Panc1 (cell line): ENCODE data around the gene TUBB2B. TPM values are rescaled to one million over a fixed set of nuclear protein-coding genes. Genes with fewer than 3 reads are reported as not detected.

Experiments
- ATAC-seq: fragments of 200-7000 bp; cut with Tn5 transposase; 2 replicates; pipeline ENCODE4 v1.9.1; 2020; ENCODE audit warnings: mild to moderate bottlenecking, moderate library complexity
- BruUV-seq: library from RNA; stranded (reverse); fragments of 400-500 nt; replicated peaks from 2 replicates; lab custom pipeline; 2021; lab: Mats Ljungman, UMichigan
- CTCF ChIA-PET: fragments of 300-600 bp; sonication (Branson Sonifier 250); formaldehyde crosslinking; loops from one replicate; lab custom pipeline; 2022; ENCODE audit warnings: antibody characterized with exemption; lab: Charles Lee
- POLR2A ChIA-PET: fragments of 300-600 bp; sonication (Branson Sonifier 250); formaldehyde crosslinking; loops from one replicate; lab custom pipeline; 2022; ENCODE audit warnings: antibody characterized with exemption; lab: Charles Lee
- DNase-seq: peaks from one replicate; pipeline ENCODE4 v3.0.0-alpha.2; 2010; ENCODE audit warnings: low read depth, low spot score
- H3K27ac ChIP-seq: 2 replicates; pipeline ENCODE4 v1.5.1; 2011; ENCODE audit warnings: mild to moderate bottlenecking, low read length, inconsistent platforms
- H3K27me3 ChIP-seq: fragments of 200-500 bp; sonication (Bioruptor generic); 2 replicates; pipeline ENCODE4 v1.6.0; 2014; ENCODE audit warnings: low read length, inconsistent platforms; ENCODE audit not compliant: control insufficient read depth, insufficient read depth
- H3K36me3 ChIP-seq: fragments of 200-500 bp; sonication (Bioruptor generic); 2 replicates; pipeline ENCODE4 v1.5.1; 2014; ENCODE audit warnings: inconsistent platforms, mild to moderate bottlenecking, low read length, moderate library complexity; ENCODE audit not compliant: control insufficient read depth, insufficient read depth
- H3K4me1 ChIP-seq: 2 replicates; pipeline ENCODE4 v1.5.1; 2011; ENCODE audit warnings: inconsistent platforms, mild to moderate bottlenecking, low read length, moderate library complexity; ENCODE audit not compliant: control insufficient read depth, insufficient read depth
- H3K4me3 ChIP-seq, 2 experiments: 2 replicates each; pipeline ENCODE4 v1.5.1; 2011 to 2012; ENCODE audit warnings: low read depth in 2 of 2, low read length in 2 of 2, mild to moderate bottlenecking in 2 of 2, inconsistent platforms in 1 of 2, moderate library complexity in 1 of 2
- H3K9me3 ChIP-seq: fragments of 200-500 bp; sonication (Bioruptor generic); 2 replicates; pipeline ENCODE4 v1.5.1; 2014; ENCODE audit warnings: low read depth, mild to moderate bottlenecking, inconsistent platforms, low read length, moderate library complexity; ENCODE audit not compliant: control insufficient read depth, insufficient read depth
- POLR2AphosphoS5 ChIP-seq: IDR thresholded peaks from 2 replicates; pipeline ENCODE4 v1.6.1; 2012; ENCODE audit warnings: mild to moderate bottlenecking, low read depth, low read length, moderate library complexity
- SIN3A ChIP-seq: IDR thresholded peaks from 2 replicates; pipeline ENCODE4 v1.6.1; 2012; ENCODE audit warnings: low read depth, mild to moderate bottlenecking, low read length, moderate library complexity, borderline replicate concordance; ENCODE audit not compliant: insufficient read depth
- TCF7L2 ChIP-seq: IDR thresholded peaks from 2 replicates; pipeline ENCODE4 v1.6.1; 2011; ENCODE audit warnings: mild to moderate bottlenecking, low read depth, low read length, inconsistent platforms
- in situ Hi-C: cut with HindIII; loops from 2 replicates; pipeline ENCODE4 v1.10.0; 2016; ENCODE audit warnings: low sequenced_read_pairs, low pct_unique_long_range_greater_than_20kb
- intact Hi-C: fragments of 100-400 bp; cut with micrococcal nuclease; formaldehyde crosslinking; loops from one replicate; pipeline ENCODE4 v1.10.0; 2022; ENCODE audit not compliant: unreplicated experiment
- total RNA-seq: library from RNA; stranded (reverse); gene quantifications from one replicate; pipeline ENCODE4 v1.2.1, GENCODE V29; 2021; ENCODE audit not compliant: unreplicated experiment
- TF ChIP-seq, protein P1 (sequence below), 2 experiments: IDR thresholded peaks; 2 replicates each; pipeline ENCODE4 v1.6.1; 2011 to 2012; ENCODE audit warnings: low read depth in 2 of 2, control low read depth in 1 of 2, low read length in 1 of 2, mild to moderate bottlenecking in 1 of 2, moderate library complexity in 1 of 2; ENCODE audit not compliant: insufficient read depth in 1 of 2
- TF ChIP-seq, protein P2 (sequence below): fragments of 450-650 bp; IDR thresholded peaks from 2 replicates; pipeline ENCODE4 v1.5.1; 2017; ENCODE audit warnings: mild to moderate bottlenecking

TUBB2B gene
- total RNA-seq, 1 experiment from 2014 or later = 22.7 TPM

DNA sequence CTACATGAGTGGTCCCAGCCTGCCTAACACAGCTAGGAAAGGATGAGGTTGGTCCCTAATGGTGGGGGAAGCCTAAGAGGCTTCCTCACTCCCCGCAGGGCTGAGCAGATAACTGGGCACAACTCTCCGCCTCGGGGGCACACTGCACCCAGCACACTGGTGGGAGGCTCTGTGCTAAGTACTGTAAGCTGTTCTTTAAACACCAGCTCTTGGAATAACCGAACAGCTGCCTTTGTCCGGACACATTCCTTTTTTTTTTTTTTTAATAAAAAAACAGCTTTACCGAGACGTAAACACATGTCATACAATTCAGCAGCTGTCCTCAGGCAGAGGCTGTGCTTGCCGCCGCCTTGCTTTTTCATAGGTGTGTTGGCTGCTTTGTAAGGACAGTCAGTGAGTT is 38.2 kb upstream of the TUBB2B start:
- ATAC-seq = no peak
- Histone ChIP-seq H3K36me3 (no peaks in the 10 kb centered on the region), H3K4me3 (no peak overlapping the region), H3K27ac (no peak overlapping the region), H3K4me1 (peaks cover 7% of the 10 kb centered on the region), H3K9me3 (no peaks in the 10 kb centered on the region), H3K27me3 (no peaks in the 10 kb centered on the region)
- no peak for DNase-seq
- CTCF ChIA-PET = interaction anchor here (0.6 kb wide), 1 partner anchor 25 kb away, joined by 6 read pairs; no protein-coding TSS in a partner anchor
- no TSS peak for BruUV-seq
- in situ Hi-C loops = no loop called here
- TF ChIP-seq SIN3A (no peak), POLR2AphosphoS5 (no peak), TCF7L2 (no peak)
- TF ChIP-seq, protein P1, sequence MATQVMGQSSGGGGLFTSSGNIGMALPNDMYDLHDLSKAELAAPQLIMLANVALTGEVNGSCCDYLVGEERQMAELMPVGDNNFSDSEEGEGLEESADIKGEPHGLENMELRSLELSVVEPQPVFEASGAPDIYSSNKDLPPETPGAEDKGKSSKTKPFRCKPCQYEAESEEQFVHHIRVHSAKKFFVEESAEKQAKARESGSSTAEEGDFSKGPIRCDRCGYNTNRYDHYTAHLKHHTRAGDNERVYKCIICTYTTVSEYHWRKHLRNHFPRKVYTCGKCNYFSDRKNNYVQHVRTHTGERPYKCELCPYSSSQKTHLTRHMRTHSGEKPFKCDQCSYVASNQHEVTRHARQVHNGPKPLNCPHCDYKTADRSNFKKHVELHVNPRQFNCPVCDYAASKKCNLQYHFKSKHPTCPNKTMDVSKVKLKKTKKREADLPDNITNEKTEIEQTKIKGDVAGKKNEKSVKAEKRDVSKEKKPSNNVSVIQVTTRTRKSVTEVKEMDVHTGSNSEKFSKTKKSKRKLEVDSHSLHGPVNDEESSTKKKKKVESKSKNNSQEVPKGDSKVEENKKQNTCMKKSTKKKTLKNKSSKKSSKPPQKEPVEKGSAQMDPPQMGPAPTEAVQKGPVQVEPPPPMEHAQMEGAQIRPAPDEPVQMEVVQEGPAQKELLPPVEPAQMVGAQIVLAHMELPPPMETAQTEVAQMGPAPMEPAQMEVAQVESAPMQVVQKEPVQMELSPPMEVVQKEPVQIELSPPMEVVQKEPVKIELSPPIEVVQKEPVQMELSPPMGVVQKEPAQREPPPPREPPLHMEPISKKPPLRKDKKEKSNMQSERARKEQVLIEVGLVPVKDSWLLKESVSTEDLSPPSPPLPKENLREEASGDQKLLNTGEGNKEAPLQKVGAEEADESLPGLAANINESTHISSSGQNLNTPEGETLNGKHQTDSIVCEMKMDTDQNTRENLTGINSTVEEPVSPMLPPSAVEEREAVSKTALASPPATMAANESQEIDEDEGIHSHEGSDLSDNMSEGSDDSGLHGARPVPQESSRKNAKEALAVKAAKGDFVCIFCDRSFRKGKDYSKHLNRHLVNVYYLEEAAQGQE (IDR thresholded peaks at IDR 0.05; ENCODE audit: insufficient read depth in 1 of 2, low read depth in 2 of 2, low read length in 1 of 2) = no peak
- TF ChIP-seq, protein P2, sequence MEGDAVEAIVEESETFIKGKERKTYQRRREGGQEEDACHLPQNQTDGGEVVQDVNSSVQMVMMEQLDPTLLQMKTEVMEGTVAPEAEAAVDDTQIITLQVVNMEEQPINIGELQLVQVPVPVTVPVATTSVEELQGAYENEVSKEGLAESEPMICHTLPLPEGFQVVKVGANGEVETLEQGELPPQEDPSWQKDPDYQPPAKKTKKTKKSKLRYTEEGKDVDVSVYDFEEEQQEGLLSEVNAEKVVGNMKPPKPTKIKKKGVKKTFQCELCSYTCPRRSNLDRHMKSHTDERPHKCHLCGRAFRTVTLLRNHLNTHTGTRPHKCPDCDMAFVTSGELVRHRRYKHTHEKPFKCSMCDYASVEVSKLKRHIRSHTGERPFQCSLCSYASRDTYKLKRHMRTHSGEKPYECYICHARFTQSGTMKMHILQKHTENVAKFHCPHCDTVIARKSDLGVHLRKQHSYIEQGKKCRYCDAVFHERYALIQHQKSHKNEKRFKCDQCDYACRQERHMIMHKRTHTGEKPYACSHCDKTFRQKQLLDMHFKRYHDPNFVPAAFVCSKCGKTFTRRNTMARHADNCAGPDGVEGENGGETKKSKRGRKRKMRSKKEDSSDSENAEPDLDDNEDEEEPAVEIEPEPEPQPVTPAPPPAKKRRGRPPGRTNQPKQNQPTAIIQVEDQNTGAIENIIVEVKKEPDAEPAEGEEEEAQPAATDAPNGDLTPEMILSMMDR = no peak
- intact Hi-C loops = no loop called here
- POLR2A ChIA-PET = no interaction called here

DNA sequence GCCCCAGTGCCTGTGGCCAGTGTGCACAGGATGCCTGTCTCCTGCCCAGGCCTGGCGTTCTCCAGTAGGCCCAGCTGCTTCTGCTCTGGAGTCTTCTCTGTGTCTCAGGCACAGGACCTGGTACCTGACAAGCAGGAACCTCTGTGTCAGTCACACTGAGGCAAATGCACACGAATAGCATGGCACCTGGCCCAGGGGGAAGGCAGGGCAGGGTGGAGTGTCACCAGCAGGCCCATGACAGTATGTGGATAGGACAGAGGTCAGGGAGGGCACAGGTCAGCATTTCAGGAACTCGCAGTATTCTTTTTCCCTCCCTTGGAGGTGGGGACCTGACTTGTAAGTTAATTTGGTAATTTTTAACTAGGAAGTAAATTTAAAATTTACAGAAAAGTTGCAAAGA is 36.9 kb upstream of the TUBB2B start:
- CTCF ChIA-PET = no interaction called here

More for the DNA sequence above, 36.9 kb upstream of the TUBB2B start:
- Histone ChIP-seq H3K9me3 (no peaks in the 10 kb centered on the region), H3K36me3 (no peaks in the 10 kb centered on the region; the same call in 1 of the 2 replicates), H3K4me1 (peaks cover 15% of the 10 kb centered on the region), H3K4me3 (no peak overlapping the region), H3K27ac (no peak overlapping the region), H3K27me3 (no peaks in the 10 kb centered on the region)
- DNase-seq (no peak), ATAC-seq (no peak)
- no TSS peak for BruUV-seq
- POLR2A ChIA-PET = no interaction called here
- in situ Hi-C loops (no loop called here), intact Hi-C loops (no loop called here)
- no peak for TF ChIP-seq TCF7L2
- no peak for TF ChIP-seq POLR2AphosphoS5
- no peak for TF ChIP-seq SIN3A
- TF ChIP-seq, protein P2 = no peak
- TF ChIP-seq, protein P1 (IDR thresholded peaks at IDR 0.05; ENCODE audit: insufficient read depth in 1 of 2, low read depth in 2 of 2, low read length in 1 of 2) = no peak
